HEK293 (cell line): ENCODE results near the gene CNPPD1.
A peak's percentile ranks its signal among the peaks of the same experiment; 100 is the strongest.

Experiments
- GLIS1 ChIP-seq: fragments of 450-650 bp; formaldehyde crosslinking; IDR thresholded peaks from 2 replicates; pipeline ENCODE4 v1.5.1; 2016; ENCODE audit warnings: missing biosample characterization, missing genetic modification characterization
- HIC1 ChIP-seq: fragments of 450-650 bp; formaldehyde crosslinking; IDR thresholded peaks from 2 replicates; pipeline ENCODE4 v1.5.1; 2016; ENCODE audit warnings: missing biosample characterization, missing genetic modification characterization
- KLF10 ChIP-seq: fragments of 450-650 bp; IDR thresholded peaks from 2 replicates; pipeline ENCODE4 v1.5.1; 2018; ENCODE audit warnings: missing biosample characterization, mild to moderate bottlenecking, missing genetic modification characterization
- KLF8 ChIP-seq: fragments of 450-650 bp; formaldehyde crosslinking; IDR thresholded peaks from 2 replicates; pipeline ENCODE4 v1.5.1; 2016; ENCODE audit warnings: missing biosample characterization, missing genetic modification characterization
- KLF9 ChIP-seq: fragments of 450-650 bp; formaldehyde crosslinking; IDR thresholded peaks from 2 replicates; pipeline ENCODE4 v1.5.1; 2016; ENCODE audit warnings: missing biosample characterization, missing genetic modification characterization, low read depth
- OVOL3 ChIP-seq: fragments of 450-650 bp; formaldehyde crosslinking; IDR thresholded peaks from 2 replicates; pipeline ENCODE4 v1.5.1; 2016; ENCODE audit warnings: missing biosample characterization, missing genetic modification characterization
- REPIN1 ChIP-seq: fragments of 450-650 bp; formaldehyde crosslinking; IDR thresholded peaks from 2 replicates; pipeline ENCODE4 v1.5.1; 2017; ENCODE audit warnings: missing biosample characterization, missing genetic modification characterization, low read depth
- SP3 ChIP-seq: fragments of 450-650 bp; formaldehyde crosslinking; IDR thresholded peaks from 2 replicates; pipeline ENCODE4 v1.5.1; 2016; ENCODE audit warnings: missing biosample characterization, missing genetic modification characterization
- SP7 ChIP-seq: fragments of 450-650 bp; formaldehyde crosslinking; IDR thresholded peaks from 2 replicates; pipeline ENCODE4 v1.5.1; 2016; ENCODE audit warnings: missing biosample characterization, missing genetic modification characterization
- ZBTB17 ChIP-seq: fragments of 450-650 bp; formaldehyde crosslinking; IDR thresholded peaks from 2 replicates; pipeline ENCODE4 v1.5.1; 2016; ENCODE audit warnings: missing biosample characterization, missing genetic modification characterization
- ZBTB26 ChIP-seq: fragments of 450-650 bp; formaldehyde crosslinking; optimal IDR thresholded peaks from 2 replicates; pipeline ENCODE3; 2016; ENCODE audit warnings: missing biosample characterization, mild to moderate bottlenecking, missing genetic modification characterization
- ZBTB49 ChIP-seq: fragments of 450-650 bp; formaldehyde crosslinking; IDR thresholded peaks from 2 replicates; pipeline ENCODE4 v1.5.1; 2016; ENCODE audit warnings: missing biosample characterization, missing genetic modification characterization, low read depth
- ZFHX2 ChIP-seq: fragments of 450-650 bp; formaldehyde crosslinking; conservative IDR thresholded peaks from 2 replicates; pipeline ENCODE4 v1.5.1; 2016; ENCODE audit warnings: missing biosample characterization, missing genetic modification characterization
- ZIC2 ChIP-seq: fragments of 450-650 bp; formaldehyde crosslinking; IDR thresholded peaks from 2 replicates; pipeline ENCODE4 v1.5.1; 2016; ENCODE audit warnings: missing biosample characterization, missing genetic modification characterization
- ZNF148 ChIP-seq: fragments of 450-650 bp; formaldehyde crosslinking; IDR thresholded peaks from 2 replicates; pipeline ENCODE4 v1.5.0; 2017; ENCODE audit warnings: missing biosample characterization, missing genetic modification characterization, borderline replicate concordance
- ZNF211 ChIP-seq: fragments of 450-650 bp; formaldehyde crosslinking; IDR thresholded peaks from 2 replicates; pipeline ENCODE4 v1.5.1; 2016; ENCODE audit warnings: low read depth, missing biosample characterization, missing genetic modification characterization
- ZNF239 ChIP-seq: fragments of 450-650 bp; formaldehyde crosslinking; IDR thresholded peaks from 2 replicates; pipeline ENCODE4 v1.5.1; 2016; ENCODE audit warnings: missing biosample characterization, missing genetic modification characterization
- ZNF366 ChIP-seq: fragments of 450-650 bp; formaldehyde crosslinking; conservative IDR thresholded peaks from 2 replicates; pipeline ENCODE4 v1.5.1; 2016; ENCODE audit warnings: missing biosample characterization, missing genetic modification characterization
- ZNF426 ChIP-seq: fragments of 450-650 bp; formaldehyde crosslinking; IDR thresholded peaks from 2 replicates; pipeline ENCODE4 v1.5.1; 2017; ENCODE audit warnings: missing biosample characterization, missing genetic modification characterization, mild to moderate bottlenecking, inconsistent platforms, moderate library complexity
- ZNF501 ChIP-seq: fragments of 450-650 bp; formaldehyde crosslinking; IDR thresholded peaks from 2 replicates; pipeline ENCODE4 v1.5.1; 2016; ENCODE audit warnings: missing biosample characterization, missing genetic modification characterization
- ZNF561 ChIP-seq: fragments of 450-650 bp; IDR thresholded peaks from 2 replicates; pipeline ENCODE4 v1.5.1; 2018; ENCODE audit warnings: missing biosample characterization, missing genetic modification characterization, borderline replicate concordance
- ZNF571 ChIP-seq: fragments of 450-650 bp; formaldehyde crosslinking; IDR thresholded peaks from 2 replicates; pipeline ENCODE4 v1.5.0; 2017; ENCODE audit warnings: missing biosample characterization, missing genetic modification characterization
- ZNF596 ChIP-seq: fragments of 450-650 bp; IDR thresholded peaks from 2 replicates; pipeline ENCODE4 v1.5.0; 2018; ENCODE audit warnings: missing biosample characterization, mild to moderate bottlenecking, missing genetic modification characterization, moderate library complexity
- ZNF629 ChIP-seq: fragments of 450-650 bp; formaldehyde crosslinking; IDR thresholded peaks from 2 replicates; pipeline ENCODE4 v1.5.1; 2017; ENCODE audit warnings: missing biosample characterization, missing genetic modification characterization
- ZNF692 ChIP-seq: fragments of 450-650 bp; formaldehyde crosslinking; IDR thresholded peaks from 2 replicates; pipeline ENCODE4 v1.5.1; 2016; ENCODE audit warnings: missing biosample characterization, missing genetic modification characterization
- ZNF707 ChIP-seq: fragments of 450-650 bp; formaldehyde crosslinking; IDR thresholded peaks from 2 replicates; pipeline ENCODE4 v1.5.1; 2016; ENCODE audit warnings: missing biosample characterization, missing genetic modification characterization
- ZNF843 ChIP-seq: fragments of 450-650 bp; formaldehyde crosslinking; IDR thresholded peaks from 2 replicates; pipeline ENCODE4 v1.5.1; 2016; ENCODE audit warnings: missing biosample characterization, missing genetic modification characterization
- TF ChIP-seq, protein P1 (sequence below): fragments of 450-650 bp; formaldehyde crosslinking; IDR thresholded peaks from 2 replicates; pipeline ENCODE4 v1.5.1; 2017; ENCODE audit warnings: missing biosample characterization, missing genetic modification characterization

The CNPPD1 gene

GRCh38 chr2:219218732-219219701 lies 42.3 kb upstream of the CNPPD1 start, which contains the start of gene ABCB6 (continued):
- 0 out of 2 replicates have a peak, but pooled peaks have one; percentile 29 for TF ChIP-seq ZNF692
- TF ChIP-seq ZNF561 (tag by site-specific recombination) = 0 out of 2 replicates have a peak, but pooled peaks have one; percentile 50
- peak; percentile 75 for TF ChIP-seq ZFHX2 (tag by site-specific recombination)
- no peak for TF ChIP-seq ZNF629 (tag by site-specific recombination)
- TF ChIP-seq HIC1 (tag by site-specific recombination) = peak; percentile 30; the same call in 1 of the 2 replicates
- no peak for TF ChIP-seq ZNF239
- peak; percentile 52; the same call in 1 of the 2 replicates for TF ChIP-seq KLF9 (tag by site-specific recombination)
- no peak for TF ChIP-seq OVOL3
- TF ChIP-seq ZNF707 (tag by site-specific recombination) = no peak
- TF ChIP-seq ZNF426 (tag by site-specific recombination) = no peak
- TF ChIP-seq KLF10 = peak; percentile 66
- no peak; the same call in 1 of the 2 replicates for TF ChIP-seq KLF8 (tag by site-specific recombination)
- no peak for TF ChIP-seq REPIN1 (tag by site-specific recombination)
- no peak for TF ChIP-seq ZBTB49
- TF ChIP-seq ZBTB17 (tag by site-specific recombination) = peak; percentile 39
- TF ChIP-seq ZNF148 (tag by site-specific recombination) = no peak
- TF ChIP-seq ZNF596 (tag by site-specific recombination) = no peak
- TF ChIP-seq, protein P1, sequence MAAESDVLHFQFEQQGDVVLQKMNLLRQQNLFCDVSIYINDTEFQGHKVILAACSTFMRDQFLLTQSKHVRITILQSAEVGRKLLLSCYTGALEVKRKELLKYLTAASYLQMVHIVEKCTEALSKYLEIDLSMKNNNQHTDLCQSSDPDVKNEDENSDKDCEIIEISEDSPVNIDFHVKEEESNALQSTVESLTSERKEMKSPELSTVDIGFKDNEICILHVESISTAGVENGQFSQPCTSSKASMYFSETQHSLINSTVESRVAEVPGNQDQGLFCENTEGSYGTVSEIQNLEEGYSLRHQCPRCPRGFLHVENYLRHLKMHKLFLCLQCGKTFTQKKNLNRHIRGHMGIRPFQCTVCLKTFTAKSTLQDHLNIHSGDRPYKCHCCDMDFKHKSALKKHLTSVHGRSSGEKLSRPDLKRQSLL (tag by site-specific recombination) = no peak
- 0 out of 2 replicates have a peak, but pooled peaks have one; percentile 11 for TF ChIP-seq SP7
- no peak for TF ChIP-seq ZNF211 (tag by site-specific recombination)
- 0 out of 2 replicates have a peak, but pooled peaks have one; percentile 21 for TF ChIP-seq ZNF843 (tag by site-specific recombination)
- TF ChIP-seq ZIC2 (tag by site-specific recombination) = peak; percentile 53
- no peak for TF ChIP-seq GLIS1 (tag by site-specific recombination)
- TF ChIP-seq ZNF366 (tag by site-specific recombination) = 0 out of 2 replicates have a peak, but pooled peaks have one; percentile 28
- TF ChIP-seq ZNF501 = peak; percentile 74; the same call in 1 of the 2 replicates
- TF ChIP-seq ZNF571 (tag by site-specific recombination) = no peak
- TF ChIP-seq SP3 (tag by site-specific recombination) = peak; percentile 45
- peak; percentile 82 for TF ChIP-seq ZBTB26
